GM11168 (cell line): ENCODE data around the gene HSD17B12.

Experiments used
- in situ Hi-C: fragments of 300-500 bp; cut with MboI; formaldehyde crosslinking; loops from one replicate; pipeline ENCODE4 v1.12.0; 2022; ENCODE audit warnings: low sequenced_read_pairs; ENCODE audit not compliant: unreplicated experiment

HSD17B12 gene

GRCh38 chr11:43687120-43687791 lies 6.7 kb downstream of the HSD17B12 start:
- in situ Hi-C loops: no loop called here

GRCh38 chr11:43688394-43688793 lies 7.9 kb downstream of the HSD17B12 start:
- in situ Hi-C loops: no loop called here

GRCh38 chr11:43689167-43689566 lies 8.6 kb downstream of the HSD17B12 start:
- in situ Hi-C loops: no loop called here

- in situ Hi-C loops: no loop called here
These were observed 10.6 kb downstream of the HSD17B12 start for GRCh38 chr11:43690929-43691725.

- in situ Hi-C loops: no loop called here
These were observed 11.3 kb downstream of the HSD17B12 start for GRCh38 chr11:43691806-43692205.

GRCh38 chr11:43693069-43693468 lies 12.5 kb downstream of the HSD17B12 start:
- in situ Hi-C loops: no loop called here

- in situ Hi-C loops: no loop called here
These were observed 13.2 kb downstream of the HSD17B12 start for GRCh38 chr11:43693731-43694130.

- in situ Hi-C loops: no loop called here
These were observed 13.9 kb downstream of the HSD17B12 start for GRCh38 chr11:43694477-43694876.

GRCh38 chr11:43697679-43698078 lies 17.1 kb downstream of the HSD17B12 start:
- in situ Hi-C loops: no loop called here

GRCh38 chr11:43699870-43700269 lies 19.3 kb downstream of the HSD17B12 start:
- in situ Hi-C loops: no loop called here

- in situ Hi-C loops: no loop called here
These were observed 26.1 kb downstream of the HSD17B12 start for GRCh38 chr11:43706631-43707030.

GRCh38 chr11:43708776-43709175 lies 28.2 kb downstream of the HSD17B12 start:
- in situ Hi-C loops: no loop called here

GRCh38 chr11:43709689-43710088 lies 29.2 kb downstream of the HSD17B12 start:
- in situ Hi-C loops: no loop called here

GRCh38 chr11:43712676-43713075 lies 32.1 kb downstream of the HSD17B12 start:
- in situ Hi-C loops: no loop called here

- in situ Hi-C loops: no loop called here
These were observed 37.8 kb downstream of the HSD17B12 start for GRCh38 chr11:43718373-43718772.

GRCh38 chr11:43723617-43724016 lies 43.1 kb downstream of the HSD17B12 start:
- in situ Hi-C loops: no loop called here

- in situ Hi-C loops: no loop called here
These were observed 51.7 kb downstream of the HSD17B12 start for GRCh38 chr11:43732225-43732624.

GRCh38 chr11:43734256-43734655 lies 53.7 kb downstream of the HSD17B12 start:
- in situ Hi-C loops: no loop called here

- in situ Hi-C loops: no loop called here
These were observed 54.6 kb downstream of the HSD17B12 start for GRCh38 chr11:43735115-43735514.

- in situ Hi-C loops: no loop called here
These were observed 55.4 kb downstream of the HSD17B12 start for GRCh38 chr11:43735961-43736360.

- in situ Hi-C loops: no loop called here
These were observed 56.1 kb downstream of the HSD17B12 start for GRCh38 chr11:43736502-43737200.
